Stimulated activated CD8-positive, alpha-beta memory T cell treated with anti-CD3 and anti-CD28 coated beads, Interleukin-7, amount 100 ng/mL, for 4 hours (primary cell): ENCODE results near the gene TNFRSF8.
A peak's percentile ranks its signal among the peaks of the same experiment; 100 is the strongest.

ENCODE experiments used
- DNase-seq, 2 donors: peaks; one replicate each; pipeline ENCODE4 v3.0.0-alpha.2; 2020; ENCODE audit warnings: low read depth in 2 of 2

The TNFRSF8 gene

GRCh38 chr1:12114340-12114683 is 51.2 kb downstream of the TNFRSF8 start:
- DNase-seq, result no peak

- DNase-seq, result no peak
Observed at GRCh38 chr1:12114916-12115315, 51.8 kb downstream of the TNFRSF8 start.

GRCh38 chr1:12121212-12122003 is 58.3 kb downstream of the TNFRSF8 start:
- DNase-seq, result peak in 1 of 2 donors; percentile 33

DNA sequence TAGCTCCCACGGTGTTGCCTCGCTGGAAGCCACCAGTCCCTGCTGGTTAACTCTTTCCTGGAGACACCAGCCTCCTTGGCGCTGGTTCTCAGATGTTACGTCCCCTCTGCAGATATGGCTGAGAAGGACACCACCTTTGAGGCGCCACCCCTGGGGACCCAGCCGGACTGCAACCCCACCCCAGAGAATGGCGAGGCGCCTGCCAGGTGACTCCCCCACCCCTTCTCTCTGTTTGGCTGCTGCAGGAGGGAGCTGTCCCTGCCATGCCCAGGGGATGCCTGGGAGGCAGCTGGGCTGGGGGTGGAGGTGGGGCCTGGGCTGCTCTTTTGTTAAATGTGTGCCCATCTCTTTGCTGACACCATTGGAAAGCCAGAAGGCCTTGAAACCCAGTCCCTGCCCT is 60.1 kb downstream of the TNFRSF8 start:
- DNase-seq, result no peak

DNA sequence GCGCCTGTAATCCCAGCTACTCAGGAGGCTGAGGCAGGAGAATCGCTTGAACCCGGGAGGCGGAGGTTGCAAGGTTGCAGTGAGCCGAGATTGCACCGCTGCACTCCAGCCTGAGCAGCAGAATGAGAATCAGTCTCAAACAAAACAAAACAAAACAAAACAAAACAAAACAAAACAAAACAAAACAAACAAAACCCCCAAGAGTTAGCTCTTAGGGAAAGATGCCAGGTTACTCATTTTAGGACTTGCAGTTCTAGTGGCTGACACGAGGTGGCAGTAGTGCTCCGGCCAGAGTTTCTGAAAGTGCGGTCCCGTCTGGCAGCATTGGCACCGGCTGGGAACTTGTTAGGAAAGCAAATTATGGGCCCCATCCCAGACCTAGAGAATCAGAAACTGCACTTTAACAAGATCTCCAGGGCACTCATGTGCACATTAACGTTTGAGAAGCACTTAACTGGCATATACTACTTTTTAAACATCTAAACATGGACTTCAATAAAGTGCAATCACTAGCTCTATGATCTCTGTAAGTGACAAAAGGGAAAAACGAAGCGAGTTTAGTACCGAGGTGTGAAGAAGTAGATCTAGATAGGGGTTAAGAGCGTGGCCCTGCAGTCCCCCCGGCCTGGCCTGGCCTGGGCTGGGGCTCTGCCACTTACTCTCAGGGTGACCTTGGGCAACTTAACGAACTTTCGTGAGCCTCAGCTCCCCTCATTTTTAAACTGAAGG is 61.8 kb downstream of the TNFRSF8 start:
- DNase-seq, result peak; percentile 59 to 63

DNA sequence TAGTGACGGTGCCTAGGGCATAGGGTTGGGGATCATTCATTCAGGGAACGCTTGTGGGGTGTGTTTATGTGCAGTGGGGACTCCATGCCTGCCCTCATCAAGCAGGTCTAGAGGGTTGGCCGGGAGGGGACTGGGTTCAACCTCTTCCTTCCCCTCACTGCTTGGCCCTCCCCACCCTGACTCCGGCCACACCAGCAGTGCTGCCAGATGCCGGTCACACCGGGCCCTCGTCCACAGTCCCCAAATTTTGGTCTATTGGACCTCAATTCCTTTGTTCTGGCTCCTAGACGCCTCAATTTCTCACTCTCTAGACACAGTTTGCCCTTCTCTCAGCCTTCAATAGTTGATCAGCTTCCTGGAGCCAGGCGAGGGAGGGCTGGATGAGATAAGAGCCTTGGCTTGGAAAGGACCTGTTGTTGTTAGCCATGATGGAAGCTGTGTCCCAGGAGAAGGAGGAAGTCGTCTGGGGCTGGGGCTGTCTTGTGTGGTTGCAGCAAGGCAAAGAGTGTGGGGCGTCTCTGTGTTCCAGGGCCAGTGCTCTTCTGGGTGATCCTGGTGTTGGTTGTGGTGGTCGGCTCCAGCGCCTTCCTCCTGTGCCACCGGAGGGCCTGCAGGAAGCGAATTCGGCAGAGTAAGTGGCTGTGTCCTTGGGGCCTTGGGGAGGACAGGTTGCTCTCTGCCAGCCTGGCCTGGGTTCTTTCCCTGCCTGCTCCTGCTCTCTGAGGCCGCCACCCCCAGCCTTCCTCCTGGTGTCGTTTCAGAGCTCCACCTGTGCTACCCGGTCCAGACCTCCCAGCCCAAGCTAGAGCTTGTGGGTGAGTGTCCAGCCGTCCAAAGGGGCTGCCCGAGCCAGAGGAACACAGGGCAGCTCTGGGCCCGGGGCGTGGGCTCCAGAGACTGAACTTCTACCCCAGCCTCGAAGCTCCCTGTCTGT is 62.6 kb downstream of the TNFRSF8 start:
- no peak for DNase-seq

- no peak for DNase-seq
Observed at GRCh38 chr1:12126781-12127180, 63.7 kb downstream of the TNFRSF8 start.

- no peak for DNase-seq
Observed at GRCh38 chr1:12127206-12127810, 64.2 kb downstream of the TNFRSF8 start.

DNA sequence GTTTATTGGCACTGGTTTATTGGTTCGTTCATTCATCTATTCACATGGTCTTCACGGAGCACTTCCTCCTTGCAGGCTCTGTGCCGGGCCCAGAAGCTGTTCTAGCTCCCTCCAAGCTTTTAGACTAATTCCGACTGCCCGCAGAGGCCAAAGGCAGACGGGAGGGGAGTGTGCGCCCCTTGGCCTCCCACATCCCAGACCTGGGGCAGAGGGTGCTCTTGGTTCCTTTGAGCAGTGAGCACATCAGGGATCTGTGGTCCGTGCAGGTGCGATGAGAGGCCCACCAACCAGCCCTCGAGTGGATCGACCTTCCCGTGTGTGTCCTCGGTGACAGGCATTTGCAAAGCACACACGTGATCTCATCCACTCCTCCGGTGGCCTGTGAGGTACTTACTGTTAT is 65.0 kb downstream of the TNFRSF8 start:
- no peak for DNase-seq

GRCh38 chr1:12129624-12130023 is 66.5 kb downstream of the TNFRSF8 start:
- DNase-seq, result no peak

- DNase-seq, result no peak
Observed at GRCh38 chr1:12130466-12131130, 67.5 kb downstream of the TNFRSF8 start.

- no peak for DNase-seq
Observed at GRCh38 chr1:12132078-12132477, 69.0 kb downstream of the TNFRSF8 start.

DNA sequence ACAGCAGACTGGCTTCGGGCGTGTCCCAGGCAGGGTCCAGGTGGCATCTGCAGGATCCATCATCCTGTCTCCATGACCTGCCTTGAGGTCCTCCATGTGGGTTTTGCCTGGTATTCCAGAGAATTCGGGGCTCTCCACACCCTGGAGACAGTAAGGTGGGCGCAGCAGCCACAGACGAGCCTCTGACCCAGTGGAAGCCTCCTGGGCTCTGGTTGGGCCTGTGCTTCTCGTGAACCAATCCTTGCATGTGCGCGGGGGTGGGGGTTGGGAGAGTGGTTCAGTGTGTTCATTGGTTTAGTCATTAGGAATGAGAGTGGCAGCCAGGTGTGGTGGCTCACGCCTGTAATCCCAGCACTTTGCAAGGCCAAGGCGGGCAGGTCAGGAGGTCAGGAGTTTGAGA is 71.6 kb downstream of the TNFRSF8 start:
- DNase-seq, result no peak

DNA sequence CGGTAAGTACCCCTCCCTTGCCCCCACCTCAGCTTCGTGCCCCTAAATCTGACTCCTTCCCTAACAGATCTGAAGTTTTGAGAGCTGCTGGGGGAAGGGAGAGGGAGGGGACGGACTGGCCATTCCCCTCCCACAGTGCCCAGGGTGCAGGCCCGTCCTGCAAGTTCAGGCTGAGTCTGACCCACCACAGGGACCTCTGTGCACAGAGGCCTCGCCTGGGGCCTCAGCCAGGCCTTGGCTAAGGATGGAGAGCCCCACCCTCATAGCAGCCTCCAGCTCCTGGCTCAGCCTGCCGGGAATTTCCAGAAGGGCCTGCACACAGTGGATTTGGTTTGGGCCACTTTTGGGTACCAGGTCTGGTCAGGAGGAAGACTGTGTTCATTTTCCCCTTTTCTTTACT is 72.5 kb downstream of the TNFRSF8 start:
- no peak for DNase-seq

DNA sequence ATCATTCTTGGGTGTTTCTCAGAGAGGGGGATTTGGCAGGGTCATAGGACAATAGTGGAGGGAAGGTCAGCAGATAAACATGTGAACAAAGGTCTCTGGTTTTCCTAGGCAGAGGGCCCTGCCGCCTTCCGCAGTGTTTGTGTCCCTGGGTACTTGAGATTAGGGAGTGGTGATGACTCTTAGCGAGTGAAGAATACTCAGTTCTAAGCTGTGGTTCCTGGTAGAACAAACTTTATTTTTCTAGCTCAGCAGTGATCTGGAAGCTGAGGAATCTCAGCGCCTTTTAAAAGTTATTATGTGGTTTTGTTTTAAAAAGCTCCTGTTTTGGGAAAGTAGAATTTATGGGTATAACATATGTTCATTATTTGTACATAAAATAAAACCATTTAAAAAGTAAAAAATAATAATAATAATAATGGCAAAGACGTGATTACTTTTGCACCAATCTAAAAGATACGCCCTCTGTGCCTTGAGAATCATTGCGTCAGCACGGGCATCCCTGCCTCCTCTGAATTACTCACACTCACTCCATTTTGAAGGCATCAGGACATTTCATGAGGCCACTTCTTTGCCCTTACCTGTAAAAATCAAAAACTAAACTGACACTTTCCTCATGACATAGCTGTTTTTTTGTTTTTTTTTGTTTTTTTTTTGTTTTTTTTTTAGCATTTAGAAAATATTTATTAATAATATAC is 74.0 kb downstream of the TNFRSF8 start:
- no peak for DNase-seq

GRCh38 chr1:12138196-12139168 is 75.4 kb downstream of the TNFRSF8 start:
- no peak for DNase-seq

DNA sequence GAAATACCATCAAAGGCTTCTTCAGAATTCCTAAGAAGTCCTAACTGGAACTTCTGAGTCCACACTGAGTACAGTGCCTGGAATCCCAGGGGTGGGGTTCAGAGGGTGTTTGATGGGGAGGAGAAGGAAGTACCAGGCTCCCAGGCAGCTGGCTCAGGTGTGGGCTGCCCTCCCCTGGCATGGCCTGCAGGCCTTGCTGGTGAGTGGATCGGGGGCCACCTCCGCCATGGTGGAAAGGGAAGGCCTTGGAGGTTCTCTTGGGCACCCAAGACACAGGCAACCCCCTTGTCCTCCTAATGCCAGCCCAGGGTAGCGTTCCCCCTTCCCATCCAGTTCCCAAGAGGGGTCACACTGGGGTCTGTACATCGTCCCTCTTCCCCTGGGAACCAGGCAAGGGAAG is 76.9 kb downstream of the TNFRSF8 start:
- no peak for DNase-seq

DNA sequence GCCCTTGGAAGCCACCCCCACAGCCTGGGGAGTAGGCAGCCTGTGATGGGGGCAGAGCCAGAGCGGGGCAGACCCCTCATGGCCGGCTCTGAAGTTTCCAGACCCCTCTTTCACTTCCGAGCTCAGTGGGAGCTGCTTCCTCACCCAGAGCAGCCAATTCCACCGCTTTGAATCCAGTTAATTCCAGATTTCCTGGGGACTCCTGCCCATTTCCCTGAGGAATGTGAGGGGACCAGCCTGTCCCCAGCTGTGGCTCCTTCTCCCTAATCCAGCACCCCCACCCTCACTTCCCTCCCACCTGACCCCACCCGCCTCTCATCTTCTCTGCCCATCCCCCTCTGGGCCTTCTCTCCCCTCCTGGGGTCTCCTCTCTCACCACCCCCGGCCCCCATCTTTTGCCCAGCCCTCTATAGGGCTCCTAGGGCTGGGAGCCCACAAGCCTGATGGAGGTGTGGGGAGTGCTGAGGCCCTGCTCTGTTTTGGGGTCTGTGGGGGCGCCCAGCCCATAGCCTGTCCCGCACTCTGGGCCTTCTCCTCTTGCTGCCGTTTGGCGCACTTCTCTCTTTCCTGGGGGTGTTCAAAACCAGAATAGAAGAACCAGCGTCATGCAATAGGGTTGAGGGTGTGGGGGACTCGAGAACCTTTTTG is 77.5 kb downstream of the TNFRSF8 start:
- no peak for DNase-seq
